H9 (cell line): Measurements from ENCODE around the gene SNX22. TPM values are rescaled to one million over a fixed set of nuclear protein-coding genes. Genes with fewer than 3 reads are reported as not detected.

ENCODE experiments used
- DNase-seq: peaks from one replicate; pipeline ENCODE4 v3.0.0-alpha.2; 2017
- H2AFZ ChIP-seq: one replicate; pipeline ENCODE4 v1.6.1; 2013; ENCODE audit warnings: mild to moderate bottlenecking, low read length, control low read depth, moderate library complexity
- H2AK5ac ChIP-seq: 2 replicates; pipeline ENCODE4 v1.6.1; 2013; ENCODE audit warnings: low read length, control low read depth, mixed read lengths; ENCODE audit not compliant: insufficient read length
- H2BK120ac ChIP-seq: one replicate; pipeline ENCODE4 v1.6.1; 2013; ENCODE audit warnings: low read depth, mild to moderate bottlenecking, low read length, control low read depth, inconsistent platforms; ENCODE audit not compliant: poor library complexity, severe bottlenecking
- H2BK12ac ChIP-seq: 2 replicates; pipeline ENCODE4 v1.6.1; 2013; ENCODE audit warnings: low read length, control low read depth, mixed read lengths, low read depth; ENCODE audit not compliant: insufficient read length
- H2BK15ac ChIP-seq: 2 replicates; pipeline ENCODE4 v1.6.1; 2013; ENCODE audit warnings: low read depth, low read length, control low read depth
- H2BK20ac ChIP-seq: one replicate; pipeline ENCODE4 v1.6.1; 2013; ENCODE audit warnings: low read depth, mild to moderate bottlenecking, low read length, control low read depth, inconsistent platforms; ENCODE audit not compliant: poor library complexity, severe bottlenecking
- H2BK5ac ChIP-seq: 2 replicates; pipeline ENCODE4 v1.6.1; 2013; ENCODE audit warnings: low read length, control low read depth, mixed read lengths; ENCODE audit not compliant: insufficient read length
- H3K14ac ChIP-seq: 2 replicates; pipeline ENCODE4 v1.6.1; 2013; ENCODE audit warnings: low read length, control low read depth; ENCODE audit not compliant: insufficient read depth
- H3K18ac ChIP-seq: 2 replicates; pipeline ENCODE4 v1.6.1; 2013; ENCODE audit warnings: low read depth, mild to moderate bottlenecking, mixed read lengths, low read length, control low read depth; ENCODE audit not compliant: insufficient read length
- H3K23ac ChIP-seq: 2 replicates; pipeline ENCODE4 v1.6.1; 2013; ENCODE audit warnings: low read length, control low read depth, mixed read lengths, low read depth; ENCODE audit not compliant: insufficient read length
- H3K23me2 ChIP-seq: 2 replicates; pipeline ENCODE4 v1.6.1; 2013; ENCODE audit warnings: low read depth, mild to moderate bottlenecking, mixed read lengths, low read length, control low read depth; ENCODE audit not compliant: insufficient read length, poor library complexity, severe bottlenecking
- H3K27ac ChIP-seq: 2 replicates; pipeline ENCODE4 v1.5.1; 2013; ENCODE audit warnings: low read length, control low read depth, mixed read lengths, low read depth; ENCODE audit not compliant: insufficient read length
- H3K27me3 ChIP-seq: 2 replicates; pipeline ENCODE4 v1.6.1; 2013; ENCODE audit warnings: low read length, control low read depth, inconsistent platforms; ENCODE audit not compliant: insufficient read depth
- H3K4ac ChIP-seq: 2 replicates; pipeline ENCODE4 v1.6.1; 2013; ENCODE audit warnings: low read depth, mild to moderate bottlenecking, control low read depth, inconsistent platforms, low read length, moderate library complexity
- H3K4me1 ChIP-seq: 2 replicates; pipeline ENCODE4 v1.6.1; 2013; ENCODE audit warnings: low read length, control low read depth, inconsistent platforms; ENCODE audit not compliant: insufficient read depth
- H3K4me2 ChIP-seq: 2 replicates; pipeline ENCODE4 v1.6.1; 2013; ENCODE audit warnings: low read length, control low read depth, mixed read lengths; ENCODE audit not compliant: insufficient read length, insufficient read depth
- H3K56ac ChIP-seq: 2 replicates; pipeline ENCODE4 v1.6.1; 2013; ENCODE audit warnings: low read depth, mild to moderate bottlenecking, mixed read lengths, low read length, control low read depth; ENCODE audit not compliant: insufficient read length
- H3K79me1 ChIP-seq: 2 replicates; pipeline ENCODE4 v1.6.1; 2013; ENCODE audit warnings: low read depth, mild to moderate bottlenecking, moderate library complexity, low read length, control low read depth, inconsistent platforms; ENCODE audit not compliant: insufficient read depth, poor library complexity, severe bottlenecking
- H3K79me2 ChIP-seq: 2 replicates; pipeline ENCODE4 v1.6.1; 2013; ENCODE audit warnings: low read length, control low read depth, inconsistent platforms; ENCODE audit not compliant: insufficient read depth
- H3K9ac ChIP-seq: 2 replicates; pipeline ENCODE4 v1.6.1; 2013; ENCODE audit warnings: low read length, control low read depth, mixed read lengths; ENCODE audit not compliant: insufficient read length; ENCODE audit errors: extremely low read depth
- H3K9me3 ChIP-seq: one replicate; pipeline ENCODE4 v1.6.1; 2013; ENCODE audit warnings: low read depth, low read length, inconsistent platforms; ENCODE audit not compliant: control insufficient read depth
- H3T11ph ChIP-seq: one replicate; pipeline ENCODE4 v1.6.1; 2013; ENCODE audit warnings: mild to moderate bottlenecking, low read length, control low read depth, inconsistent platforms
- H4K20me1 ChIP-seq: one replicate; pipeline ENCODE4 v1.6.1; 2013; ENCODE audit not compliant: control insufficient read depth, insufficient read length, insufficient read depth
- H4K5ac ChIP-seq: 2 replicates; pipeline ENCODE4 v1.6.1; 2013; ENCODE audit warnings: low read depth, mild to moderate bottlenecking, mixed read lengths, low read length, control low read depth; ENCODE audit not compliant: insufficient read length
- H4K8ac ChIP-seq: replicated peaks from 2 replicates; pipeline ENCODE4 v1.6.1; 2013; ENCODE audit warnings: low read length, control low read depth, mixed read lengths, low read depth; ENCODE audit not compliant: insufficient read length
- H4K91ac ChIP-seq: 2 replicates; pipeline ENCODE4 v1.6.1; 2013; ENCODE audit warnings: low read depth, mild to moderate bottlenecking, moderate library complexity, mixed read lengths, low read length, control low read depth; ENCODE audit not compliant: insufficient read length
- H3K27ac Mint-ChIP-seq, 3 experiments: 2 replicates in 2 of 3; 3 replicates in 1 of 3; pipeline ENCODE4 v1.8.0; 2020 to 2021; ENCODE audit warnings: mixed read lengths in 3 of 3, mild to moderate bottlenecking in 1 of 3, moderate library complexity in 1 of 3
- H3K27me3 Mint-ChIP-seq: 2 replicates; pipeline ENCODE4 v1.8.0; 2021; ENCODE audit warnings: low read depth, mild to moderate bottlenecking, moderate library complexity, mixed read lengths
- H3K36me3 Mint-ChIP-seq, 3 experiments: 2 replicates in 2 of 3; 3 replicates in 1 of 3; pipeline ENCODE4 v1.8.0; 2020 to 2021; ENCODE audit warnings: low read depth in 3 of 3, mixed read lengths in 3 of 3; ENCODE audit not compliant: insufficient read depth in 1 of 3
- H3K4me1 Mint-ChIP-seq, 2 experiments: 2 replicates each; pipeline ENCODE4 v1.8.0; 2020; ENCODE audit warnings: mixed read lengths in 2 of 2
- H3K4me3 Mint-ChIP-seq, 2 experiments: 2 replicates in 1 of 2; 3 replicates in 1 of 2; pipeline ENCODE4 v1.8.0; 2020 to 2021; ENCODE audit warnings: mild to moderate bottlenecking in 2 of 2, mixed read lengths in 2 of 2, moderate library complexity in 1 of 2
- H3K9me3 Mint-ChIP-seq, 2 experiments: 2 replicates in 1 of 2; 3 replicates in 1 of 2; pipeline ENCODE4 v1.8.0; 2020; ENCODE audit warnings: mild to moderate bottlenecking in 2 of 2, mixed read lengths in 2 of 2, moderate library complexity in 1 of 2
- WGBS: extraction: QIAGEN DNeasy Blood & Tissue Kit; methylation state at CpG from one replicate; pipeline ENCODE4 v1.1.7; 2013; ENCODE audit warnings: missing lambda C conversion rate, low lambda C conversion rate, mixed read lengths; ENCODE audit not compliant: insufficient read length; ENCODE audit errors: extremely low coverage; 5-methylcytosine and 5-hydroxymethylcytosine counted together
- total RNA-seq: library from RNA; stranded (reverse); gene quantifications from 2 replicates; pipeline ENCODE4 v1.2.1, GENCODE V29; 2021
- TF ChIP-seq, protein P1 (sequence below): fragments of 200-600 bp; sonication (generic); conservative IDR thresholded peaks from 3 replicates; pipeline ENCODE4 v1.8.0; 2021; ENCODE audit warnings: antibody characterized with exemption, mild to moderate bottlenecking

Gene SNX22
- total RNA-seq, 1 experiment from 2014 or later: 4.8 TPM

- no peaks in the 10 kb centered on the region for H4K20me1 ChIP-seq
- H3T11ph ChIP-seq: no peak overlapping the region
- H3K9ac ChIP-seq: no peak overlapping the region
- H3K27me3 ChIP-seq: no peaks in the 10 kb centered on the region
- no peaks in the 10 kb centered on the region for H3K27me3 Mint-ChIP-seq
- H4K91ac ChIP-seq: no peak overlapping the region
- TF ChIP-seq, protein P1, sequence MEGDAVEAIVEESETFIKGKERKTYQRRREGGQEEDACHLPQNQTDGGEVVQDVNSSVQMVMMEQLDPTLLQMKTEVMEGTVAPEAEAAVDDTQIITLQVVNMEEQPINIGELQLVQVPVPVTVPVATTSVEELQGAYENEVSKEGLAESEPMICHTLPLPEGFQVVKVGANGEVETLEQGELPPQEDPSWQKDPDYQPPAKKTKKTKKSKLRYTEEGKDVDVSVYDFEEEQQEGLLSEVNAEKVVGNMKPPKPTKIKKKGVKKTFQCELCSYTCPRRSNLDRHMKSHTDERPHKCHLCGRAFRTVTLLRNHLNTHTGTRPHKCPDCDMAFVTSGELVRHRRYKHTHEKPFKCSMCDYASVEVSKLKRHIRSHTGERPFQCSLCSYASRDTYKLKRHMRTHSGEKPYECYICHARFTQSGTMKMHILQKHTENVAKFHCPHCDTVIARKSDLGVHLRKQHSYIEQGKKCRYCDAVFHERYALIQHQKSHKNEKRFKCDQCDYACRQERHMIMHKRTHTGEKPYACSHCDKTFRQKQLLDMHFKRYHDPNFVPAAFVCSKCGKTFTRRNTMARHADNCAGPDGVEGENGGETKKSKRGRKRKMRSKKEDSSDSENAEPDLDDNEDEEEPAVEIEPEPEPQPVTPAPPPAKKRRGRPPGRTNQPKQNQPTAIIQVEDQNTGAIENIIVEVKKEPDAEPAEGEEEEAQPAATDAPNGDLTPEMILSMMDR: no peak
- H3K23ac ChIP-seq: no peak overlapping the region
- H3K23me2 ChIP-seq: no peaks in the 10 kb centered on the region
- WGBS: no CpG with 5 or more reads among the region's 1 CpG
- no peak overlapping the region for H3K27ac ChIP-seq
- H3K79me2 ChIP-seq: no peaks in the 10 kb centered on the region
- no peak overlapping the region for H4K8ac ChIP-seq
- H3K14ac ChIP-seq: no peak overlapping the region
- H3K56ac ChIP-seq: no peak overlapping the region
- no peaks in the 10 kb centered on the region for H3K9me3 Mint-ChIP-seq
- no peak overlapping the region for H2BK5ac ChIP-seq
- peak overlapping the region in 1 of 3 experiments; percentile 53; a peak in 1 of 7 replicates for H3K27ac Mint-ChIP-seq
- H3K4me1 Mint-ChIP-seq: peaks cover 11 to 14% of the 10 kb centered on the region in 2 experiments
- no peak overlapping the region for H3K4me3 Mint-ChIP-seq
- no peak overlapping the region for H2AFZ ChIP-seq
- H3K18ac ChIP-seq: no peak overlapping the region
- H3K9me3 ChIP-seq: no peaks in the 10 kb centered on the region
- H2AK5ac ChIP-seq: no peak overlapping the region
- H2BK12ac ChIP-seq: no peak overlapping the region
- no peaks in the 10 kb centered on the region for H3K79me1 ChIP-seq
- peaks cover 5 to 24% (median 19%) of the 10 kb centered on the region in 3 experiments; a peak in 5 of 7 replicates for H3K36me3 Mint-ChIP-seq
- no peak overlapping the region for H3K4ac ChIP-seq
- no peak overlapping the region for H2BK20ac ChIP-seq
- no peak overlapping the region for H3K4me2 ChIP-seq
- no peak overlapping the region for H4K5ac ChIP-seq
- H3K4me1 ChIP-seq: no peaks in the 10 kb centered on the region
- no peak overlapping the region for H2BK15ac ChIP-seq
- DNase-seq: no peak
- no peak overlapping the region for H2BK120ac ChIP-seq
Observed at GRCh38 chr15:64112904-64113303, 38.6 kb upstream of the SNX22 start.
